ENCODE data around the gene PTPRA. TPM values are rescaled to one million over a fixed set of nuclear protein-coding genes. Genes with fewer than 3 reads are reported as not detected.
"Not testable (repeated sequence)": the region's sequence is repeated elsewhere in the genome, so short reads cannot be mapped to it uniquely, and the experiment has no call there.

Gene PTPRA
- polyA plus RNA-seq, 1 donor, result 103 TPM

DNA sequence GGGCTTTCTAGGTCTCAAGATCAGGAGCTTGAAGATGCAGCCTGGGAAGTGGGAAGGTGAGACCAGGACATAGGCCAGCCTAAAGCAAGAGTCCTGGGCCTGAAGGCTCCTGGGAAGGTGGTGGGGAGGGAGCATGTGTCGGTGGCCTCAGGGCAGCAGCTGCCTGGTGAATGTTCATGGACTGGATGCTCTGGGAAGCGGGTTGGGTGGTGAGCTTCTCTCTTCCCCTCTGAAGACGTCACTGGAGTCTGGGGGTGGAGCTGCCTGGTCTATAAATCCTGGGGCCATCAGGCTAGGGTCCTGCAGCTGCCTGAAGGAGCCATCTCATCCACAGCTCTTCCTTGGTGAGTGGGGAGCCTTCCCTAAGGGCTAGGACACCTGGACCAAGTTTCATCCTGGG lies 170.0 kb downstream of the PTPRA start, which contains the start of gene GNRH2:
TSS of gene GNRH2 (plus strand) at position 301 of the 400 bp plus-strand sequence. CDS start 793 bp downstream, outside the sequence.
- no peak for DNase-seq

DNA sequence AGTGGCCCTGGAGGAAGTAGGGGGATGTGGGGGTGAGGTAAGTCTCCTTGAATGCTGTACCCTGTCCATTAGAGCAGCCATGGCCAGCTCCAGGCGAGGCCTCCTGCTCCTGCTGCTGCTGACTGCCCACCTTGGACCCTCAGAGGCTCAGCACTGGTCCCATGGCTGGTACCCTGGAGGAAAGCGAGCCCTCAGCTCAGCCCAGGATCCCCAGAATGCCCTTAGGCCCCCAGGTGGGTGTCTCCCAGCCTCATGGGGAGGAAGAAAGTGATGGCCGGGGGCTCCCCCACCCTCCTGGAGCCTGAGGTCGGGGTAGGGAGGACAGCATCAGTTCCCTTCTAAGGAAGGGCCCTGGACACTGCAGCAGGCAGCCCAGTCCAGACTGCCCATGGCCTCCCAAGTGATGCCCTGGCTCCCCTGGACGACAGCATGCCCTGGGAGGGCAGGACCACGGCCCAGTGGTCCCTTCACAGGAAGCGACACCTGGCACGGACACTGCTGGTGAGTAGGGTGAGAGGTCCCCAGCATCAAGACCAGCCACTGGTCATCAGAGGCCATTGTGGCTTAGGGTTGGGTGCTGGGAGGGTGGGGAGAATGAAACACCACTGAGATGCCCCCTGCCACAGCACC lies 171.2 kb downstream of the PTPRA start:
- no peak for DNase-seq

DNA sequence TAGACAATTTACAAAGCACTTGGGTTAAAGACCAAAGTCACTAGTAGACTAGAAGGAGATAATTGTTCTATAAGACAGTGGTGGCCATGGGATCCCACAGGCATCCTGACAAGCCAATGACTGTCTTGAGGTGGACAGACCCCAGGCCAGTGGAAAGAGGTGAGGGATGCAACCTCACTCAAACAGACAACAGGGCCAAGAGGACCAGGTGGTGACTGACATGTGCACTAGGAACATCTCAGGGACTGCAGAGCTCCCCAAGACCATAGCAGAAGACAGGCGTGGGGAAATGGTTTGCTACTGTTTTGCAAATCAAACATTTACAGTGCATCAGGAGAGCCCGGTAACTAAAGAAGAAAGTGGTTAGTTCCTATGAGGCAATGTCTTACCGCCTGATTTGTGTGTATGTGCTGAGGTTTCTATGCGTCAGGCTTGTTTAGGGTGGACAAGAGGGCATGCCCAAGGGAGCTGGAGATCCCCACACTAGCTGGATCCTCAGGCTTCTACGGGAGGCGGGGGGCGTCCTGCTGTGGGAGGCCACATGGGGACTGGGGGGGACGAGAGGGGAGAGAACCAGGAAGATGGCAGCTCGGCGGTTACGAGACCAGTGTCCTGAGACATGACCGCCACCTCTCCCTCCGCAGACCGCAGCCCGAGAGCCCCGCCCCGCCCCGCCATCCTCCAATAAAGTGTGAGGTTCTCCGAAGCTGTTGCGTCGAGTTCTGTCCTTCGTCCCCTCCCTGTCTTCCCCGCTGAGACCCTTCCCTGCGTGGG lies 171.9 kb downstream of the PTPRA start:
- no peak for DNase-seq

DNA sequence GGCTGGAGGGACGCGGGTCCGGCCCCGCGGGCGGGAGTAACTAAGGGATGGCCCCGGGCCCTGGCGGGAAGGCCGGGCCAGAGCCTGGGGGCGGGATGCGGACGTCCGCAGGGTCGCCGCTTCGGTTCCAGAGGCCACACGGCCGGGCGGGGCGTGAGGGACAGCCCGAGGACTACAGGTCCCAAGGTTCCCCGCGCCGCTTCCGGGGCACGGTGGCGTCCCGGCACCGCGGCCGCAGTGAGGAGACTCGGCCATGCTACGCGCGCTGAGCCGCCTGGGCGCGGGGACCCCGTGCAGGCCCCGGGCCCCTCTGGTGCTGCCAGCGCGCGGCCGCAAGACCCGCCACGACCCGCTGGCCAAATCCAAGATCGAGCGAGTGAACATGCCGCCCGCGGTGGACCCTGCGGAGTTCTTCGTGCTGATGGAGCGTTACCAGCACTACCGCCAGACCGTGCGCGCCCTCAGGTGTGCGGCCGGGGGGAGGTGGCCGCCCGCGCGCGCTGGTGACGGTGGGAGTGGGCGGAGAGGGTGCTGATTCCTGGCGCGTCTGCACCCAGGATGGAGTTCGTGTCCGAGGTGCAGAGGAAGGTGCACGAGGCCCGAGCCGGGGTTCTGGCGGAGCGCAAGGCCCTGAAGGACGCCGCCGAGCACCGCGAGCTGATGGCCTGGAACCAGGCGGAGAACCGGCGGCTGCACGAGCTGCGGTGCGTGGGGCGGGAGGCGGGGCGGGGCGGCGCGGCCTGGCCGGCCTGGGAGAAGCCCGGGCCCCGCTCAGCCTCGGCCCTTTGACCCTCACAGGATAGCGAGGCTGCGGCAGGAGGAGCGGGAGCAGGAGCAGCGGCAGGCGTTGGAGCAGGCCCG lies 172.8 kb downstream of the PTPRA start, which contains the start of gene MRPS26:
TSS of gene MRPS26 (plus strand) at position 237 of the 861 bp plus-strand sequence. CDS start at position 254, 17 bp downstream.
- DNase-seq, result peak; percentile 89

DNA sequence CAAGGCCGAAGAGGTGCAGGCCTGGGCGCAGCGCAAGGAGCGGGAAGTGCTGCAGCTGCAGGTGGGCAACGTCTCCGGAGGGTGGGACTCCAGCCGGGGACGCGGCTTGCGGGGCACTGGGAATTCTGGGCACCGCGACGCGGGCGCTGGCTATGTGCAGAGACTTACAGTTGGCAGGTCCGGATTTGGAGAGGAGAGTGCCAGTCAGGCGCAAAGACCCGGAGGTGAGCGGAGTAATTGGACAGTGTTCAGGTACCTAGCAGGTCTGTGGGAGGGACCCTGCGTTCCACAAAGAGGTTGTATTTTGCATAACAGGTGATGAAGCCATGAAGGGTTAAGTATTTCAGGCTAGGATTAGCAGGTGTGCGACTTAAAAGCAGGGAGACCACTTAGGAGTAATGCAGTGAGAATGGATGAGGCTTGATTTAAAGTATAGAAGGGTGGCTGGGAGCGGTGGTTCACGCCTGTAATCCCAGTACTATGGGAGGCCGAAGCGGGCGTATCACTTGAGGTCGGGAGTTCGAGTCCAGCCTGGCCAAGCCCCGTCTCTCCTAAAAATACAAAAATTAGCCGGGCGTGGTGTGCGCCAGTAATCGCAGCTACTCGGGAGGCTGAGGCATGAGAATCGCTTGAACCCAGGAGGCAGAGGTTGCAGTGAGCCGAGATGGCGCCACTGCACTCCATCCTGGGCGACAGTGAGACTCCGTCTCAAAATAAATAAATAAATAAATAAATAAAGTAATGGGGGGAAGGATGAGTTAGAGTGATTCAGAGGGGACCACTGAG lies 173.6 kb downstream of the PTPRA start:
- no peak for DNase-seq

DNA sequence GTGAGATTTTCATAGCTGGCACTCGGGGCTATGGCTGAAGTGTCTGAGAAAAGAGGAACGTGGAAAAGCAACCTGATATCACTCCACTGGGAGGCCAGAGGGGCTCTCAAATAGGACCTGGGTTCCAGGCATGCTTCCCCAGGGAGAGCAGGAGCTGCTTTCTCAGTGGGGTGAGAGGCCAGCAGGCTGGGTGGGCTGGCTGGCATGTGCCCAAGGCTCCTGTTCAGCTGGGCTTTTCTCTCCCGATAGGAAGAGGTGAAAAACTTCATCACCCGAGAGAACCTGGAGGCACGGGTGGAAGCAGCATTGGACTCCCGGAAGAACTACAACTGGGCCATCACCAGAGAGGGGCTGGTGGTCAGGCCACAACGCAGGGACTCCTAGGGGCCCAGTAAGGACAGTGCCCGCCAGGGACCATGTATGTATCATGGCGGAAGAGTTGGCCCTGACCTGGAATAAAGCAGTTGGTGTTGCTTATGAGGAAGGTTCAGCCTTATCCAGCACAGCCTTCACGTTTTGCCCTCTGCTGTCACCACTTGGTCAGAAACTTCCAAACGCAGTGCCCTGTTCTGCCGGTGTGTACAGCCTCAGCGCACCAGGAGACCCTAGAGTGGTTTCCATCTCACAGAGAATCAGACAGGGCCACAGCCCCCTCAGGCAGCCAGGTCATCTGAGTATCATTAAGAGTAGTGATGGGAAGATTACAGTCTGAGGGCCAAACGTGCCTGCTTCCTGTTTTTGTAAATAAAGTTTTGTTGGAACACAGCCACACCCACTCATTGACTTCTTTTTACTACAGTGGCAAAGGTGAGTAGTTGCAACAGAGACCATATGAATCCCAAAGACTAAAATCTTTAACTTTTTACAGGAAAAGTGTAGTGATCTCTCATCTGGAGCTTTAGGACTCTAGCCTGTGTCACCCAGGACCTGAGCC lies 174.5 kb downstream of the PTPRA start:
- DNase-seq, result no peak

DNA sequence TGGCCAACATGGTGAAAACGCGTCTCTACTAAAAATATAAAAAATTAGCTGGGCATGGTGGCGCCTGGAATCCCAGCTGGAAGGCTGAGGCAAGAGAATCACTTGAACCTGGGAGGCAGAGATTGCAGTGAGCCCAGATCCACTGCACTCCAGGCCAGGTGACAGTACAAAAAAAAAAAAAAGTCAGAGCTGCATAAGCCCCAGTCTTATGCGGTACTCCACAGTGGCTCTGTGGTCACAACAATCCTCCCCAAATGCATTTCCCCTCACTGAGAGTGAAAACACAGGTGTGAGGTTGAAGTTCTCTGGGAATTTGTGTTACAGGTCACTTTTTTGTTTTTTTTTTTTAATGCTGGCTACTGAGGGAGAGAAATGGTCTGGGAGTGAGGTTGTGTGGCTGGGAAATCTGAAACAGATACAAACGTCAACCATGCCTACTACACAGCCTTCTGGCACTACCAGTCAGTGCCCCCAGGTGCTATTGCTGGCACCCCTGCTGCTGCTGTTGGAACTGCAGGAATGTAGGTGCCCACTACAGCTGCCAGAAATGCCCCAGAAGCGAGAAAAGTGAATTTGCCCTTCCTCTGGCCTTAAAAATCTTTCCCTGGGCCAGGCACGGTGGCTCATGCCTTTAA lies 178.2 kb downstream of the PTPRA start:
- DNase-seq, result no peak

DNA sequence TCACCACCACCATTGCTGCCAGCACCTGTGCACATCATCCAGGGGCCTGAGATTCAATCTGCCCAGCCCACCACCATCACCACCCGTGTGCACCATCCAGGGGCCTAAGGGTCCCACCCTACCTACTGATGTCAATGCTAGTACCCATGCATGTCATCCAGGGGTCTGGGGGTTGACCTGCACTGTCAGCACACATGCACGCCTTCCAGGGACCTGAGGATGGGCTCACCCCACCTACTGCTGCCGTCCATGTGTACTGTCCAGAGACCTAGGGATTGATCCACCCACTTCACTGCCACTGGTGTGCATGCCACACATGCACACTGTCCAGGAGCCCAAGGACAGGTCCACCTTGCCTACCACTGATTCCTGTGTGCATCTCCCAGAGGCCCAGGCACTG lies 186.2 kb downstream of the PTPRA start:
- DNase-seq, result no peak

DNA sequence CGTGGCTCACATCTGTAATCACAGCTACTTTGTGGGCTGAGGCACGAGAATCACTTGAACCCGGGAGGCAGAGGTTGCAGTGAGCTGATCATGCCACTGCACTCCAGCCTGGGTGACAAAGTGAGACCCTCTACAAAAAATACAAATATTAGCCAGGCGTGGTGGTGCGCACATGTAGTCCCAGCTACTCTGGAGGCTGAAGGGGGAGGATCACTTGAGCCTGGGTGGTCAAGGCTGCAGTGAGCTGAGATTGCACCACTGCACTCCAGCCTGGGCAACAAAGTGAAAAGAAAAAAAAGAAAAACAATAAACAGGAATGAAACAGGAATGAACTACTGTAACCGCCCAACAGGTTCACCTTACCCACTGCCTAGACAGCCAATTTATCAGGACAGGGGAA lies 190.8 kb downstream of the PTPRA start:
- not testable (repeated sequence) for DNase-seq

DNA sequence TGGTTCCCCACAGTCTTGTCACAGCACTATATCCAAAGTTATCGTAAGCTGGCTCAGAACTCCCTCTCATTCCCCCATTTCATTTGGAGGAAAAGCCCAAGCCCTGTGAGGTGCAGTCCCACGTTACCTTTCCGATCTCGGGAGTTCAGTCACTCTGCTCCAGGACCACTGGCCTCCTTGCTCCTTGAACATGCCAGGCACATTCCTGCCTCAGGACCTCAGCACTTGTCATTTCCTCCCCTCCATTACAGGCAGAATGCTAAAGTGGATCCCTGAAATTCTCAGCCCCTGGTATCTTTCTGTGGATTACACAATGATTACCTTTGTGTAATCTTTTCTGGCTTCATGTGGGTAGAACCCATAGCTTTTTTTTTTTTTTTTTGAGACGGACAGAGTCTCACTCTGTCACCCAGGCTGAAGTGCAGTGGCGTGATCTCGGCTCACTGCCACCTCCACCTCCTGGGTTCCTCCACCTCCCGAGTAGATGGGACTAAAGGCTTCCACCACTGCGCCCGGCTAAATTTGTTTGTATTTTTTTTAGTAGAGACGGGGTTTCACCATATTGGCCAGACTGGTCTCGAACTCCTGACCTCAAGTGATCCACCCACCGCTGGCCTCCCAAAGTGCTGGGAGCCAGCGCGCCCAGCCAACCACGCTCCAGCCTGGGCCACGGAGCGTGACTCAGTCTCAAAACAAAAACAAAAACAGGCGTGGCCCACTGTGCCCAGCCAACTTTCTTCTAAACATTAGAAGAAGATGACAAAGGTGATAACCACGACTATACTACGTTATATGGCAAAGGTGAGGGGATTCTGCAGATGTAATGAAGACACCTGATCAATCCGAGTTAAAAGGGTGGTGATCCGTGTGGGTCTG lies 194.1 kb downstream of the PTPRA start:
- DNase-seq, result no peak

DNA sequence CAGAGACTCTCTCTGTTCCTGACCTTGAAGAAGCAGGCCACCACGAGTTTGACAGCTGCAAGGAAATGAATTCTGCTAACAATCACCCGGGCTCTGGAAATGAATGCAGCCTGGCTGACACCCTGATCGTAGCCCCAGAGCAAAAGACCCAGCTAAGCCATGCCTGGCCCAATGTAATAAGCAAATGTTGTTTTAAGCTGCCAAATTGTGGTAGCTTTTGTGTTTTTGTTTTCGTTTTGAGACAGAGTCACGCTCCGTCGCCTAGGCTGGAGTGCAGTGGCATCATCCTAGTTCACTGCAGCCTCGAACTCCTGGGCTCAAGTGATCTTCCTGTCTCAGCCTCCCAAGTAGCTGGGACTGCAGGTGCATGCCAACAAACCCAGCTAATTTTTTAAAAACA lies 194.8 kb downstream of the PTPRA start:
- no peak for DNase-seq

DNA sequence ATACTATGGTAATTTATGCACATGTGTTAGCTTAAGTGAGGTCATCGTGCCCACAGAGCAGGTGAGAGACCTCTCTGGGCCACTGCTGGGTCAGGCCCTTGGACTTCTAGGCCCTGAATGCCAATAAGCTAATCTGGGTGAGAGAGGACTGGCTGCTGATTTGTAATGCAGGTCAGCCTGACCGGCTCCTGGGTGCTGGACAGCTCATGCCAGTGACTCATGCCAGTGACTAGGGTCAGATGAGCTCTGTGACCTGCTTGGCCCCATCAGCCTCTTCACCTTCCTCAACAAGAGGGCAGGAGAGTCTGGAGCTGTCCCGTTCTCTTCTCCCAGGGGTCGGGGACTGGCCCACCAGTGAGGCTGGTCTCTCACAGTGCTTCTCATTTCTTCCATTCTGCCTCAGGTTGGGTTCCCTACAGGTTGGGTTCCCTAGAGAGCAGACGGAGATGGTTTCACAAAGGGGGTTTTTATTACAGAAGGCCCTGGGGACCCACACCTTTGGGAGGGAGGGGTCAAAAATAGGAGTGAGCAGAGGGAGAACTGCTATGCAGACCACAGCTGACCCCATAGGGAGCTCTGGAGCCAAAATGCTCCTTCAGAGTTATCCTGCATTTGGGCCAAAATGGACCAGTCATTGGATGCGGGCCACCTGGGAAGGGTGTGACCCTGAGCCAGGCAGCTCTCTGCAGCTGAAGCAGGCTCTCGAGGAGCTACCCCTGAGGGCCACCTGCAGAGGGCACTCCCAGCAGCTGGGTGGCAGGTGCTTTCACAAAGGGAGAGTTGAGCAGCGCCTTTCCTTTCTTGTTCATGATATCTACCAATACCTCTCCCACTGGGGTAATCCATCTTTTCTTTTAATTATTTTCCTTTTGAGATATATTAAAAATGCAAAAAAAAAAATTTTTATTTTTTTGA lies 196.0 kb downstream of the PTPRA start:
- no peak for DNase-seq

DNA sequence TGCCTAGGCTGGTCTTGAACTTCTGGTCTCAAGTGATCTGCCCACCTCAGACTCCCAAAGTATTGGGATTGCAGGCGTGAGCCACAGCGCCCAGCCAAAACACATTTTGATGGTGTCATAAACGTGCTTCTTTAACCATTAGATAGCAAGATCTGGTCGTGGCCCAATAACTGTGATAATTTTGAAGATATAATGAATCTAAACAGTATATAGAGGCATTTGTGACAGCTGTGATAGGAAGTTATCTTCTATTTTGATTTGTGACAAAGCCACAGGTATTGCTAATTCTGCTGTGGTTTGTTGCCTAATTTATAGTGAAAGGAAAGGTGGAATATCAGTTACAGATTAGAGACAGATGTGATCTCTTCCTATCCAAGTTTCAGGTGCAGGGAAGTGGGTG lies 197.4 kb downstream of the PTPRA start:
- DNase-seq, result no peak

DNA sequence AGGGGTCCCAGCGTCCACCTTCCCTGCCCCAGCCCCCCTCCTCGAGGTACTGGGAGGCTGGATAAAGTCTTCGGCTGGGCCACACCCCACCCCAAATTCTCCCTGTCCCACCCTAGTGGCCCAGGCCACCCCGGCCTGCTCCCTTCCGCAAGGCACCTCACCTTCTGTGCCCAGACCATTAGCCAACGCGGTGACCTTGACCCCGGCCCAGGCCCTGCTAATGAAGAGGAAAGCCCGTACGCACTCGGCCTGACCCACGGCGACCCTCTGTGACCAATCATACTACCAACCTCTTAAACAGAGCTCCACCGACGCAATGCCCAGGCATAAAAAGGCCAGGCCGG lies 198.0 kb downstream of the PTPRA start:
- DNase-seq, result no peak

DNA sequence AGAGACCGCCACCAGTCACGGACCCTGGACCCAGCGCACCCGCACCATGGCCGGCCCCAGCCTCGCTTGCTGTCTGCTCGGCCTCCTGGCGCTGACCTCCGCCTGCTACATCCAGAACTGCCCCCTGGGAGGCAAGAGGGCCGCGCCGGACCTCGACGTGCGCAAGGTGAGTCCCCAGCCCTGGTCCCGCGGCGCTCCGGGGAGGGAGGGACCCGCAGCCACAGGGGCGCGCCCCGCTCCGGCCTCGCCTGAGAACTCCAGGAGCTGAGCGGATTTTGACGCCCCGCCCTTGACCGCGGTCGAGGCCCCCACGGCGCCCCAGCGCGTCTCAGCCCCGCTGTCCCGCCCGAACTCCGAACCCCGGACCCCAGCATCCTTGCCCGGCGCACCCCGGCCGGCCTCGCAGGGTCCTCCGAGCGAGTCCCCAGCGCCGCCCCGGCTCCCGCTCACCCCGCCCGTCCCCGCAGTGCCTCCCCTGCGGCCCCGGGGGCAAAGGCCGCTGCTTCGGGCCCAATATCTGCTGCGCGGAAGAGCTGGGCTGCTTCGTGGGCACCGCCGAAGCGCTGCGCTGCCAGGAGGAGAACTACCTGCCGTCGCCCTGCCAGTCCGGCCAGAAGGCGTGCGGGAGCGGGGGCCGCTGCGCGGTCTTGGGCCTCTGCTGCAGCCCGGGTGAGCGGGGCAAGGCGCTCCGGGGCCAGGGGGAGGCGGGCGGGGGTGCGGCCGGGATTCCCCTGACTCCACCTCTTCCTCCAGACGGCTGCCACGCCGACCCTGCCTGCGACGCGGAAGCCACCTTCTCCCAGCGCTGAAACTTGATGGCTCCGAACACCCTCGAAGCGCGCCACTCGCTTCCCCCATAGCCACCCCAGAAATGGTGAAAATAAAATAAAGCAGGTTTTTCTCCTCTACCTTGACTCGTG lies 198.6 kb downstream of the PTPRA start, which contains the start of gene OXT:
TSS of gene OXT (plus strand) at position 11 of the 920 bp plus-strand sequence. CDS start at position 47, 36 bp downstream.
- DNase-seq, result no peak

DNA sequence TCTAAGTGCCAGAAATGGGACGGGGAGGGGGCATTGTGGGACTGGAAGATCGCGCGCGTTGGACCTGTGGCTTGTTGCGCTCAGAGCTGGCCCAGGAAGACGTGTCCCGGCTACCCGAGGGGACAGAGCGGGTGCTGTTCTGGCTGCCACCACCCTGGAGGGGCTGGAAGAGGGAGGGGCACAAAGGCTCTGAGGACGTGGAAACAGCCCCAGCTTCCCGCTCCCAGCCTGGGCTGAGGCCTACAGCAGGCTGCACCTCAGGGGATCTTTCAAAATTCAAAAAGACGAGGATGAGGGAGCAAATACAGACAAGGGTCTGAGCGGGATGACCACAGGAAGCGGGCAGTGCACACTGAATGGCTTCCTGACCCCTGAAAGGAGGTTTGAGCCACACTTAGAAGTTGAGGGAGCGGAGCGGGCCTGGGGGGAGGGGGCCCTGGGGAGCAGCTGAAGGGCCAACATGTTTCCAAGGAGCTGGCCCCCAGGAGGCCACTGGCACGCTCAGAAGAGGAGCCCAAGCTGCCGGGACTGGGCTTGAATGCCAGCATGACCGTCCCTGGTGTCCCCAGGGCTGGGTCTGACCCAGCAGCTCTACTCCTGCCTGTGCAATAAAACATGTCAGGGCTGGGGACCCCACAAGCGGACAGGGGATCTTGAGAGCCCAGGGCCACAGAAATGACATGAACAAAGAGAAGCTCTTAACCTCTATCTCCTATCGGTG lies 199.4 kb downstream of the PTPRA start:
- no peak for DNase-seq

All from left kidney (tissue), 2 donors.